Lower leg skin (tissue), 3 donors: ENCODE results near the gene ZNF408.

ENCODE experiments used
- CTCF ChIP-seq, 3 donors: fragments of 450-650 bp; IDR thresholded peaks; one replicate each; pipeline ENCODE4 v1.5.1; 2016; ENCODE audit warnings: antibody characterized with exemption in 3 of 3, mild to moderate bottlenecking in 3 of 3, moderate library complexity in 2 of 3
- POLR2A ChIP-seq, 2 donors: fragments of 450-650 bp; IDR thresholded peaks; one replicate each; pipeline ENCODE4 v1.6.1; 2016 to 2017; ENCODE audit warnings: antibody characterized with exemption in 2 of 2, mild to moderate bottlenecking in 1 of 2, moderate library complexity in 1 of 2

- TF ChIP-seq POLR2A (IDR thresholded peaks at IDR 0.05) = no peak
- no peak for TF ChIP-seq CTCF (IDR thresholded peaks at IDR 0.05)
These were observed 19.0 kb upstream of the ZNF408 start for GRCh38 chr11:46681814-46682213.
